ENCODE measurements around the gene PWP2. TPM values are rescaled to one million over a fixed set of nuclear protein-coding genes. Genes with fewer than 3 reads are reported as not detected.
"Not testable (repeated sequence)": the region's sequence is repeated elsewhere in the genome, so short reads cannot be mapped to it uniquely, and the experiment has no call there.

Gene PWP2
- total RNA-seq, 1 experiment from 2014 or later = 6.0 TPM

- H3K9ac ChIP-seq (ENCODE audit: extremely low read depth, insufficient read length, low read length); H2BK20ac ChIP-seq (ENCODE audit: low read depth, low read length, poor library complexity, severe bottlenecking); H3K4me2 ChIP-seq (ENCODE audit: insufficient read depth, insufficient read length, low read length); H3K27me3 ChIP-seq (ENCODE audit: insufficient read depth, low read length); H3K27ac ChIP-seq (ENCODE audit: insufficient read length, low read depth, low read length); H3K79me2 ChIP-seq (ENCODE audit: insufficient read depth, low read length); H3K79me1 ChIP-seq (ENCODE audit: insufficient read depth, low read depth, low read length, poor library complexity, severe bottlenecking); H3K4me1 ChIP-seq (ENCODE audit: insufficient read depth, low read length); H2AFZ ChIP-seq (ENCODE audit: low read length); H3K18ac ChIP-seq (ENCODE audit: insufficient read length, low read depth, low read length); H3K4ac ChIP-seq (ENCODE audit: low read depth, low read length); H3K23ac ChIP-seq (ENCODE audit: insufficient read length, low read depth, low read length); H2AK5ac ChIP-seq (ENCODE audit: insufficient read length, low read length); H3K4me3 Mint-ChIP-seq; H3K36me3 Mint-ChIP-seq (ENCODE audit: insufficient read depth in 1 of 3, low read depth in 3 of 3); H4K91ac ChIP-seq (ENCODE audit: insufficient read length, low read depth, low read length); H3K56ac ChIP-seq (ENCODE audit: insufficient read length, low read depth, low read length); H3K27me3 Mint-ChIP-seq (ENCODE audit: low read depth); H4K20me1 ChIP-seq (ENCODE audit: control insufficient read depth, insufficient read depth, insufficient read length); H2BK120ac ChIP-seq (ENCODE audit: low read depth, low read length, poor library complexity, severe bottlenecking); H3K14ac ChIP-seq (ENCODE audit: insufficient read depth, low read length); H3K4me1 Mint-ChIP-seq; H3K9me3 ChIP-seq (ENCODE audit: control insufficient read depth, low read depth, low read length); H2BK15ac ChIP-seq (ENCODE audit: low read depth, low read length); H3K9me3 Mint-ChIP-seq; H3T11ph ChIP-seq (ENCODE audit: low read length); H2BK5ac ChIP-seq (ENCODE audit: insufficient read length, low read length); H4K5ac ChIP-seq (ENCODE audit: insufficient read length, low read depth, low read length); H3K23me2 ChIP-seq (ENCODE audit: insufficient read length, low read depth, low read length, poor library complexity, severe bottlenecking); H4K8ac ChIP-seq (replicated peaks; ENCODE audit: insufficient read length, low read depth, low read length); DNase-seq; H3K27ac Mint-ChIP-seq; H2BK12ac ChIP-seq (ENCODE audit: insufficient read length, low read depth, low read length): not testable (repeated sequence)
- WGBS (ENCODE audit: extremely low coverage, insufficient read length, low lambda C conversion rate) = no CpG with 5 or more reads among the region's 33 CpGs
These were observed 6.6 kb downstream of the PWP2 start for GRCh38 chr21:44113702-44114371.

GRCh38 chr21:44122131-44122530 is 14.9 kb downstream of the PWP2 start:
- not testable (repeated sequence) for H4K91ac ChIP-seq (ENCODE audit: insufficient read length, low read depth, low read length); H3K23ac ChIP-seq (ENCODE audit: insufficient read length, low read depth, low read length); H3K79me1 ChIP-seq (ENCODE audit: insufficient read depth, low read depth, low read length, poor library complexity, severe bottlenecking); H2AK5ac ChIP-seq (ENCODE audit: insufficient read length, low read length); H3K36me3 Mint-ChIP-seq (ENCODE audit: insufficient read depth in 1 of 3, low read depth in 3 of 3); H3K27ac ChIP-seq (ENCODE audit: insufficient read length, low read depth, low read length); H2BK20ac ChIP-seq (ENCODE audit: low read depth, low read length, poor library complexity, severe bottlenecking); H3K79me2 ChIP-seq (ENCODE audit: insufficient read depth, low read length); H4K8ac ChIP-seq (replicated peaks; ENCODE audit: insufficient read length, low read depth, low read length); H3K4me3 Mint-ChIP-seq; H4K5ac ChIP-seq (ENCODE audit: insufficient read length, low read depth, low read length); H2BK12ac ChIP-seq (ENCODE audit: insufficient read length, low read depth, low read length); H3K9ac ChIP-seq (ENCODE audit: extremely low read depth, insufficient read length, low read length); H3K4me1 ChIP-seq (ENCODE audit: insufficient read depth, low read length); H3K14ac ChIP-seq (ENCODE audit: insufficient read depth, low read length); H3T11ph ChIP-seq (ENCODE audit: low read length); H3K27me3 Mint-ChIP-seq (ENCODE audit: low read depth); H2BK5ac ChIP-seq (ENCODE audit: insufficient read length, low read length); H3K4me2 ChIP-seq (ENCODE audit: insufficient read depth, insufficient read length, low read length); H2AFZ ChIP-seq (ENCODE audit: low read length); H3K4ac ChIP-seq (ENCODE audit: low read depth, low read length); H3K23me2 ChIP-seq (ENCODE audit: insufficient read length, low read depth, low read length, poor library complexity, severe bottlenecking); H3K9me3 Mint-ChIP-seq; H3K56ac ChIP-seq (ENCODE audit: insufficient read length, low read depth, low read length); DNase-seq; H4K20me1 ChIP-seq (ENCODE audit: control insufficient read depth, insufficient read depth, insufficient read length); H3K9me3 ChIP-seq (ENCODE audit: control insufficient read depth, low read depth, low read length); H2BK15ac ChIP-seq (ENCODE audit: low read depth, low read length); H2BK120ac ChIP-seq (ENCODE audit: low read depth, low read length, poor library complexity, severe bottlenecking); H3K18ac ChIP-seq (ENCODE audit: insufficient read length, low read depth, low read length); H3K27me3 ChIP-seq (ENCODE audit: insufficient read depth, low read length); H3K4me1 Mint-ChIP-seq; H3K27ac Mint-ChIP-seq
- WGBS (ENCODE audit: extremely low coverage, insufficient read length, low lambda C conversion rate) = no CpG with 5 or more reads among the region's 10 CpGs

Data from H9 (cell line).